OCI-LY7 (cell line): ENCODE results near the gene ADAMTS17. TPM values are rescaled to one million over a fixed set of nuclear protein-coding genes. Genes with fewer than 3 reads are reported as not detected.

Experiments
- BruUV-seq: library from RNA; stranded (reverse); fragments of 400-500 nt; replicated peaks from 2 replicates; lab custom pipeline; 2021; lab: Mats Ljungman, UMichigan
- CTCF ChIA-PET: fragments of 300-600 bp; sonication (Branson Sonifier 250); formaldehyde crosslinking; loops from one replicate; lab custom pipeline; 2022; ENCODE audit warnings: antibody characterized with exemption; ENCODE audit not compliant: unreplicated experiment; lab: Charles Lee
- POLR2A ChIA-PET: fragments of 300-600 bp; sonication (Branson Sonifier 250); formaldehyde crosslinking; loops from one replicate; lab custom pipeline; 2022; ENCODE audit warnings: antibody characterized with exemption; lab: Charles Lee
- DNase-seq: peaks from one replicate; pipeline ENCODE4 v3.0.0-alpha.2; 2015; ENCODE audit warnings: low spot score
- H2AFZ ChIP-seq: fragments of 200-600 bp; sonication (generic), shearing (Covaris generic); 2 replicates; pipeline ENCODE4 v1.6.1; 2014; ENCODE audit warnings: mild to moderate bottlenecking, antibody characterized with exemption, low read length, moderate library complexity
- H3K27ac ChIP-seq: fragments of 200-600 bp; sonication (generic); 2 replicates; pipeline ENCODE4 v1.5.1; 2014; ENCODE audit warnings: mixed run types, low read depth, mild to moderate bottlenecking, moderate library complexity, low read length, inconsistent platforms; ENCODE audit not compliant: poor library complexity, severe bottlenecking
- H3K36me3 ChIP-seq: fragments of 200-600 bp; sonication (generic); 2 replicates; pipeline ENCODE4 v1.6.1; 2014; ENCODE audit warnings: mild to moderate bottlenecking, antibody characterized with exemption, low read length, moderate library complexity, mixed read lengths; ENCODE audit not compliant: insufficient read depth
- H3K4me1 ChIP-seq: fragments of 200-600 bp; sonication (generic); 2 replicates; pipeline ENCODE4 v1.5.1; 2014; ENCODE audit warnings: mild to moderate bottlenecking, low read length; ENCODE audit not compliant: insufficient read depth, poor library complexity, severe bottlenecking
- H3K4me2 ChIP-seq: fragments of 200-600 bp; sonication (generic); 2 replicates; pipeline ENCODE4 v1.6.1; 2014; ENCODE audit warnings: mild to moderate bottlenecking, low read length
- H3K4me3 ChIP-seq: fragments of 200-600 bp; sonication (generic); 2 replicates; pipeline ENCODE4 v1.5.1; 2014; ENCODE audit warnings: mild to moderate bottlenecking, low read depth, low read length; ENCODE audit not compliant: poor library complexity, severe bottlenecking
- H3K79me2 ChIP-seq: fragments of 200-600 bp; sonication (generic); 2 replicates; pipeline ENCODE4 v1.6.1; 2016; ENCODE audit warnings: low read depth, mild to moderate bottlenecking, low read length, moderate library complexity, mixed read lengths; ENCODE audit not compliant: insufficient read depth
- H3K9me2 ChIP-seq: fragments of 200-600 bp; sonication (generic); 2 replicates; pipeline ENCODE4 v1.6.1; 2016; ENCODE audit warnings: mild to moderate bottlenecking, low read length, mixed read lengths; ENCODE audit not compliant: insufficient read depth
- H3K9me3 ChIP-seq: fragments of 200-600 bp; sonication (generic); 2 replicates; pipeline ENCODE4 v1.6.1; 2014; ENCODE audit warnings: mild to moderate bottlenecking, mixed run types, low read length, mixed read lengths
- H4K20me1 ChIP-seq: fragments of 200-600 bp; sonication (generic); 2 replicates; pipeline ENCODE4 v1.6.1; 2014; ENCODE audit warnings: mild to moderate bottlenecking, antibody characterized with exemption, low read length, moderate library complexity, mixed read lengths; ENCODE audit not compliant: insufficient read depth
- CTCF ChIP-seq: fragments of 200-600 bp; sonication (generic); conservative IDR thresholded peaks from 2 replicates; pipeline ENCODE4 v1.5.1; 2014; ENCODE audit warnings: mild to moderate bottlenecking, antibody characterized with exemption, low read length, moderate library complexity, mixed read lengths
- EZH2phosphoT487 ChIP-seq: fragments of 200-600 bp; sonication (generic); IDR thresholded peaks from 2 replicates; pipeline ENCODE4 v1.6.1; 2018; ENCODE audit warnings: low read depth, borderline replicate concordance, mild to moderate bottlenecking, mixed run types, antibody characterized with exemption, low read length, moderate library complexity, mixed read lengths
- intact Hi-C: fragments of 100-400 bp; cut with micrococcal nuclease; formaldehyde crosslinking; loops from one replicate; pipeline ENCODE4 v1.10.0; 2022; ENCODE audit not compliant: unreplicated experiment
- total RNA-seq, 2 experiments: library from RNA; depleted of rRNA in 1 of 2; stranded (reverse); fragments of >200 nt in 1 of 2; shearing (Covaris generic) in 1 of 2; gene quantifications; 2 replicates each; pipeline ENCODE4 v1.2.3, GENCODE V29; 2014 to 2022

ADAMTS17 gene
- total RNA-seq, 2 experiments from 2014 or later, result not detected

GRCh38 chr15:100049483-100049882 lies 292.3 kb downstream of the ADAMTS17 start:
- ChIA-PET CTCF (no interaction called here), POLR2A (interaction anchor here (0.6 kb wide), 1 partner anchor 1115 kb away, joined by 3 read pairs; no protein-coding TSS in a partner anchor)
- Histone ChIP-seq H3K4me2 (no peak overlapping the region), H3K9me3 (no peaks in the 10 kb centered on the region), H3K4me3 (no peak overlapping the region), H3K9me2 (no peaks in the 10 kb centered on the region), H3K4me1 (no peaks in the 10 kb centered on the region), H2AFZ (no peak overlapping the region), H3K27ac (no peak overlapping the region), H4K20me1 (no peaks in the 10 kb centered on the region), H3K79me2 (no peaks in the 10 kb centered on the region), H3K36me3 (no peaks in the 10 kb centered on the region)
- no peak for DNase-seq
- TF ChIP-seq EZH2phosphoT487 (no peak), CTCF (no peak)
- intact Hi-C loops, result no loop called here
- BruUV-seq, result no TSS peak

GRCh38 chr15:100048736-100049135 lies 293.0 kb downstream of the ADAMTS17 start:
- POLR2A ChIA-PET, result interaction anchor here (0.6 kb wide), 1 partner anchor 54 kb away, joined by 5 read pairs; no protein-coding TSS in a partner anchor
- no peak for DNase-seq
- CTCF ChIA-PET, result no interaction called here
- TF ChIP-seq CTCF, result no peak
- no peak for TF ChIP-seq EZH2phosphoT487
- no peak overlapping the region for H3K4me3 ChIP-seq
- H3K27ac ChIP-seq, result no peak overlapping the region
- no peaks in the 10 kb centered on the region for H3K4me1 ChIP-seq
- BruUV-seq, result no TSS peak
- H3K79me2 ChIP-seq, result no peaks in the 10 kb centered on the region
- no peaks in the 10 kb centered on the region for H3K9me3 ChIP-seq
- no peaks in the 10 kb centered on the region for H4K20me1 ChIP-seq
- intact Hi-C loops, result no loop called here
- no peak overlapping the region for H2AFZ ChIP-seq
- H3K36me3 ChIP-seq, result no peaks in the 10 kb centered on the region
- H3K9me2 ChIP-seq, result no peaks in the 10 kb centered on the region
- H3K4me2 ChIP-seq, result no peak overlapping the region

- POLR2A ChIA-PET, result no interaction called here
- Histone ChIP-seq H3K4me2 (no peak overlapping the region), H2AFZ (no peak overlapping the region), H3K79me2 (no peaks in the 10 kb centered on the region), H3K4me3 (no peak overlapping the region), H3K27ac (no peak overlapping the region), H4K20me1 (no peaks in the 10 kb centered on the region), H3K4me1 (no peaks in the 10 kb centered on the region), H3K36me3 (no peaks in the 10 kb centered on the region), H3K9me2 (no peaks in the 10 kb centered on the region), H3K9me3 (no peaks in the 10 kb centered on the region)
- no TSS peak for BruUV-seq
- intact Hi-C loops, result no loop called here
- no peak for TF ChIP-seq CTCF
- TF ChIP-seq EZH2phosphoT487, result no peak
- DNase-seq, result no peak
- CTCF ChIA-PET, result no interaction called here
Observed at GRCh38 chr15:100043692-100044091, 298.1 kb downstream of the ADAMTS17 start.
